NCI-H226 (cell line): ENCODE data around the gene ADSL.

ENCODE experiments used
- DNase-seq: peaks from one replicate; pipeline ENCODE4 v3.0.0-alpha.2; 2015

ADSL gene

DNA sequence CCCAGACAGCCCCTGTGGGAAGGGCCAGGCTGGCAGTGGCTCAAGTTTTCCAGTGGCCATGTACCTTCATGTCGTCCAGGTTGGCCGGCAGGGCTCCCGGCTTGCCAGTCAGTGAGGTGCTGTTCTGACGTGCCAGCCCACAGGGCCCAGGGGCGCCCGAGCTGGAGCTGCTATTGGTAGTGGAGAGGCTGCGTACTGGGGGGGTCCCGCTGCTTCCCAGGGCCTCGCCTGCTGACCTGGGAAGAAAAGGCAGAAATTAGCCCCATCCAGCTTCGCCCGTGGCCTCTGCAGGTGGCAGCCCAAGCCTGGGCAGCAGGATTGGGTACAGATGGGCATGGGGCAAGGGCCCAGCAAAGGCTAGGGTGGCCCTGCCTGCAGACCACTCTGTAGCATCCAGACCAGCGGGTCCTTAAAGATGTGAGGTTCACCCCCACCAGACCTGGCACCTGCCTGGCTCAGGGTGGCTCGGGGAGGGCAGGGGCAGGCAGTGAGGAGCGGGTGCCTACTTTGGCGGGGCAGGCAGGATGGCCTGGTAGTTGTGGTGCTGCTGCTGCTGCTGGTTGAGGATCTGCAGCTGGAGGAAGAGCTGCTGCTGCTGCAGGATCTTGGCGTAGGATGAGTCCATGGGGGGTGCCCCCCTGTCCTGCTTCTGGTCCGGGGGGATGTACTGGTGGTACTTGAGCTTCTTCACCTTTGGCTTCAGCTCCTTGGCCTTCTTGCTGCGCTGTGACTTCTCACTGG is 74.2 kb downstream of the ADSL start:
- DNase-seq, result no peak

DNA sequence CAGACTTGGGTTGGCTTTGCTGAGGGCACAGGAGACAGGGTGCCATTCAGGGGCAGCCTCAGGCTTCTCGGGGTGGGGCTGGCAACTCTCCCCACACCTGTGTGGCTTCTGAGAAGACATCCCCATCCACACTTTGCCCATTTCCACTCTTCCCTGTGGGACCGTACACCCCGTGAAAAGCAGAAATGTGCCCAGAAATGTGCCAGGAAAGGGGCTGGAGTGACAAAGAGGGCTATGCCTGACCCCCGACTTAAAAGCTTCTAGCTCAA is 74.7 kb downstream of the ADSL start:
- DNase-seq, result no peak

DNA sequence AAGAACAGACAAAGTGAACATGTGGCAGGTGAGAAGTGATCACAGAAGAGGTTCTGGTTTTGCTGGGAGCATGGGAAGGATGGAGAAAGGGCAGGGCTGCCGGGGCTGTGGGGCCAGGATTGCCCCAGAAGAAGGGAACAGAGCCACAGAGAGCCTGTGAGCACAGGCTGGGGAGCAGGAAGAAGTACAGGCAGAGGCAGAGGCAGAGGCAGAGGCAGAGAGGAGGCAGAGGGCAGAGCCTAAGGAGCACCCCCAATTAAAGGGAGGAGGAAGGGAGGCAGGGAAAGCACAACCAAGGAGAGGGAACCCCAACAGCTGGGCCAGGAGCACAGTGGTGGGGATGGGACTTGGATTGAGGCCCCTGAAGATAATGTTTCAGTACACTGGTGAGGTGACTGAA is 75.6 kb downstream of the ADSL start:
- no peak for DNase-seq

DNA sequence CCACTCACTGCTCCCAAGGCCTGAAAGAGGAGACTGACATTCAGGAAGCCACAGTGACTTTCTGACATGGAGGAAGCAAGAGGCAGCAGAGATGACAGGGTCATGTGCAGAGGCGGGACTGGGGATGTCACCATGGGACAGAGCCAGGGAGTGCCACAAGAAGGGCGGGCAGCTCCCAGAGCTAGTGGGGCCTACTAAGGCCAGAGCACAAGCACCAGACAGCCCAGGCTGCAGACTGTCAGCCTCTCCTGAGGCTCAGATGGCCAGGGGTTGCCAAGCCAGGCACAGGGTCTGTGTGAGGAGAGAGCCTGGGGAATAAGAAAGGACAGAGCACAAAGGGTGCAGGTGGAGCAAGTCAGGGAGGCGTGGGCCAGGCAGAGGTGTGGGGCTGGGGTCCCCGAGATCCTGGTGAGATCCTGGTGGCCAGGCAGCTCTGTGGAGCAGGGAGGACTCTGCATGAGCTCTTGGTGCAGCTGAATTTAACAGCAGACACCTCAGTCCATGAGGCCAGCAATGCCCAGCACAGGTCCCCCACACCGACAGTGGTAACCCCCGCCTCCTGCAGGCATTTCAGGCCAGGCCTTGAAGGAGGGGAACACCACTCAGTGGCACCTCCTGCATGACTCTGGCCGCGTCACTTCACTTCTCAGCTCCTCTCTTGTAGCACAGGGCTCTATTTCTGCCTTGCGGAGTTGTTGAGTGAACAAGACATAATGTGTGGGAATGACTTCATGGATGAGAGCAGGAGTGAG is 76.4 kb downstream of the ADSL start:
- DNase-seq, result no peak

DNA sequence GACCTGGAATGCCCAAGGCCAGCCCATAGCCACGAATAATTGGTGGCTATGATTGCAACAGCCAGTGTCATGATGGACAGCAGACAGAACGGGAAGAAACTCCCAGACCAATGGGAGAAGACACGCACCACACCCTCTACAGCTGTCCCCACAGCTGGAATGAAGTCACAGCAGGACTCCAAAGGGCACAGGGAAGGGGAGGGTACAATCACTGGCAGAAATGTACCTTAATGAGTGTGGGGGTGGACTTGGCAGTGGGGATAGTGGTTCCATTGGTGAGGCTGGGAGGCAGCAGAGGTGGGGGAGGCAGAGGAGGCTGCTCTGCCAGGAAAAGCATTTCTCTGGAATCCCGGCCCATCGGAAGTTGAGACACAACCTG is 77.0 kb downstream of the ADSL start:
- no peak for DNase-seq

DNA sequence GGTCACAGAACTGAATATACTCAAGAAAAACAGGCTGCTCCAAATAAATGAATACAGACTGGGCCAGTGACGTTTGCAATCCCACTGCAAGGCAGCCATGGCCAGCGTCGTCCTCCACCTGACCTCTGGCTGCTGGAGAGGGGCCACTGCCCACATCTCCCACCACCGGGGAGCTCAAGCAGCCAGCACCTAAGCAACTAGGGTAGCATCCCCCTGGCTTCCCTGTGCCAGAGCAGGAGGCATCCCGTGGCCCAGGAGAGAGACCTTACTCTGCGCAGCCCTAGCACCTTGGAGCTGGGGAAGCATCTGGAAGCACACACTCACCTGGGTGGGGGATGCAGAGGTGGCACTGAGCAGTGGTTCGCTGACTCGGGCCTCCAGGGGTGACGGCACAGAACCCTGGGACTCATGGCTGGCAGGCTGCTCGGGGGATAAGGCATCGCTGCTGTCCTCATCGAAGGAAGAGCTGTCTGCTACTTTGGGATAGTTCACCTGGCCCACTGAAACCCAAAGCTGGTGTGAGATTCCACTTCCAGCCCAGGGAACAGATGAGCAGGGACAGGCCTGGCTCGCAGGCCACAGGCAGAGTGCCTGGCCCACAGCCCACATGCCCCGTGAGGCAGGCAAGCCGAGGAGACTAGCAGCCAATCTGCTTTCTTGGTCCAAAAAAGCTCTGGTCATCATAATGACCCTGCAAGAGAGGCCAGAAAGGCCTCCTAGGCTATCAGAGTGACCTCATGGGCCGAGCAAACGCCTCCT is 77.8 kb downstream of the ADSL start:
- no peak for DNase-seq

DNA sequence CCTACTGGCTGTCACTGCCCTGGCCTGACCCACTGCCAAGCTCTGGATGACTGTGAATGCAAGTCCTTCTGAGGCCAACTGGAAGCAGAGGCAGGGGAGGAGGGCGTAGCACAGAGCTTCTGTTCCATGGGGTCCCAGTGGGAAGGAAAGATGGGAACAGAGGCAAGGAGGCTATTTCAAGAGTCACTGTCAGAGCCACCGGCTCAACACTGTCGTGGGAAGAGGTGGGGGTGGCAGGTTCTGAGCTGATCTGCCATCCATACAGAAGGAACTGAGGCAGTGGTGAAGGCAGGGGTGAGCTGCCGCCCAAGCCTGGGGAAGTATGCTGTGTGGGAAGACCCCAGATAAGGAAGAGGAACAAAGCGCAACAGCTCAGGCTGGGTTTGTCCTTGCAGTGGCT is 78.8 kb downstream of the ADSL start:
- no peak for DNase-seq

DNA sequence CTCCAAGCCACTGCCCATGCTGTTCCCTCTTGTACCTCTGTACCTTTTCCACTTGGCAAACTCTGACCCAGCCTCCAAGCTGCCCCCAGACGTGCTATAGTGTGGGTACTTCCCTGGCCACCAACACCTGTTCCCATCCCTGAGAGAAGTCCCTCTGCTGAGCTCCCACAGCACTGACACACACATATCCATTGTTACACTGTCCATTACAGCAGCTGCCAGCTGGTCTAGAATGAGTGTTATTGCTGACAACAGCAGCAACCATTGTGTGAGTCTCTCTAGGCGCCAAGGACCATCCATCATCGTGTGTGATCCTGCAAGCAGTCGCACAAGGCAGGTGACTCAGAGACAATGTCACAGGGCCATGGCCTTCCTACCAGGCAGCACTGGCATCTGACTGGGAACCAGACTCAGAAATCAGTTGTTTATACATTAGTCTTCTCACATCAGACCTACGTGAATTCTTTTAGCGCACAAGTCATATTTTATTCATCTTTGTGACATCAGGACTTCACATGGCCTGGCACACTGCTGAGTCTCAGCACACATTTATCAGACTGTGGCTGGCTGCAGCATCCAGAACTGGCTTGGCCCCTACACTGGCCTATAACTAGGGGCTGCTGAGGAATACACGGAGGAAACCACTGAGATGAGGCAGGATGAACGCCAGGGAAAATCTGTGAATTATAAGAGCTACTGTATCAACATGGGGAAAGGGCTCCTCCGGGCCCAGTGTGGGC is 80.5 kb downstream of the ADSL start:
- no peak for DNase-seq

DNA sequence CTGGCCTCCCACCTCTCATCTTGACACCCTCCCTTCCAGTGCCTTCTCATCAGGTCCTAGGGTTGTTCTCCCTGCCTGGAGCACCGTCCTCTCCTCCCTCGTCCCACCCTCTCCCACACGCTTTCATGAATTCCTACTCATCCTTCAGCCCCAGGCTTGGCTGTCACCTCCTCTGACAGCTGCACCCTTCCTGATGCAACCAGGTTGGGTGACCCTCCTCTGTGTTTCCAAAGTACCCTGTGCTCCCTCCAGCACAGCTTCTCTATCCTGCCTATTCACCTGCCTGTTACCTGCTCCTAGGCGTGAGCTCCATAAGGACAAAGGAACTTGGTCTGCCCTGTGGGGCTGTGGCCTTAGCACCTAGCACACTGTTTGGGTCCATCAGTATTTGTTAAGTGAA is 82.5 kb downstream of the ADSL start:
- DNase-seq, result no peak

DNA sequence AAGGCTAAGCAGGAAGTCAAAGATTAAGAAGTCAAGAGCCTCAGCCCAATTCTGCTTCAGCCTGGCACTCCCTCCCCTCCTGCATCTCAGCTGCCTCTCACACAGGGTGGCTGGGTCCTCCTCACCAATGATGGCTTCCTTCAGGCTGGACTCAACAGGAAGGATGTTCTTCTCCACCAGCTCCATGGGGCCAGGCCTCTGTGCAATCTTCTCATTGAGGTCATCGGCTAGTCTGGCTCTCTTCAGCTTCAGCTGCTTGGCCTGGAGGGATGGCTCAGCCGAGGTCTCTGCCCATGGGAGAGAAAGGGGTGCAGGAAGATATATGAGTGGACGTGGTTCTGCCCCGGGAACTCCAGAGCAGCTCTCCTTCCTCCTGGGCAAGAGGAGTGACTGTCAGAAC is 83.2 kb downstream of the ADSL start:
- DNase-seq, result no peak

DNA sequence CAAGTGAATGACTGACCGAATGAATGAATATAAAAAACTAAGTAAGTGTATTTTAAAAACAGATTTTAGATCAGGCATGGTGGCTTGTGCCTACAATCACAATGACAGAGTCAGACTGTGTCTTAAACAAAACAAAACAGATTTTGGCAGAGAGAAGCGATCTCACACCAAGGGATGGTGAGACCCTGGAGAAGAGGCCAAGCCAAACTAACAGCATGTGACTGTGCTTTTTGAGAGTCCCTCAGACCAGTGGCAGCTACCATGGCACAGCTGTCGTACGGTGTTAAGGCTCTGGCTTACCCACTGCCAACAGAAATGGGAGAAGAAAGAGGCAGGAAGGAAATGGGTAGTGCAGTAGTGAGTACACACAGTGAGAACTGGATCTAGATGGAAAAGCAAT is 84.7 kb downstream of the ADSL start:
- no peak for DNase-seq

DNA sequence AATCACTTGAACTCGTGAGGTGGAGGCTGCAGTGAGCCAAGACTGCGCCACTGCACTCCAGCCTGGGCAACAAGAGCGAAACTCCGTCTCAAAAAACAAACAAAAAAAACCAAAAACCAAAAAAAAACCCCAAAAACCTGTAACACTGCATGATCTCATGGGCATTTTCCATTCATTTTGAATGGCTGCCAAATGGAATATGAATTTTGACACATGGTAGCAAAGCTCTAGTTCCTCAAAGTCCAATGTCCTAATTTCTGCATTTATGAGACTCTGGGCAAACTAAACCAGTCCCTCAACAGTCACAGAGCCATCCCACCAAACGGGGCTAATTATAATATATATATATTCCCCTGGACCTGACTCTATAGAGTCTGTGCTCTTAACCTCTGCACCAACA is 85.9 kb downstream of the ADSL start:
- no peak for DNase-seq

DNA sequence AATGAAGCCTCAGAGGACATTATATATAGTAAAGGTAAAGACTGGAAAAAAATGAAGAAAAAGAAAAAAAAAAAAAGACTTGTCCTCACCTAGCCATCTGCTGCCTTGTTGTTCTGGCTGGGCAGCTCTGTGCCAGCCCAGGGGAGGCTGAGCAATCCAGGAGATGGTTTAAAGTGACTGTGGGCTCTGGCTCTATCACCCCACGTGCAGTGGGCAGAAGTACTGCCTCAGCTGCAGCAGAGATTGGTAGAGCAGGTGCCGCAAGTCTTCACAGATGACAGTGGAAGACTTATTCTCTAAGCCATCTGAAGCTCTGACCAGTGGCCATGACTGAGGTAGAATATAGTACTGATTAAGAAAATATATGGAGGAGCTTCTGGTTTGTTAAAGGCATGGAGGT is 86.3 kb downstream of the ADSL start:
- no peak for DNase-seq

DNA sequence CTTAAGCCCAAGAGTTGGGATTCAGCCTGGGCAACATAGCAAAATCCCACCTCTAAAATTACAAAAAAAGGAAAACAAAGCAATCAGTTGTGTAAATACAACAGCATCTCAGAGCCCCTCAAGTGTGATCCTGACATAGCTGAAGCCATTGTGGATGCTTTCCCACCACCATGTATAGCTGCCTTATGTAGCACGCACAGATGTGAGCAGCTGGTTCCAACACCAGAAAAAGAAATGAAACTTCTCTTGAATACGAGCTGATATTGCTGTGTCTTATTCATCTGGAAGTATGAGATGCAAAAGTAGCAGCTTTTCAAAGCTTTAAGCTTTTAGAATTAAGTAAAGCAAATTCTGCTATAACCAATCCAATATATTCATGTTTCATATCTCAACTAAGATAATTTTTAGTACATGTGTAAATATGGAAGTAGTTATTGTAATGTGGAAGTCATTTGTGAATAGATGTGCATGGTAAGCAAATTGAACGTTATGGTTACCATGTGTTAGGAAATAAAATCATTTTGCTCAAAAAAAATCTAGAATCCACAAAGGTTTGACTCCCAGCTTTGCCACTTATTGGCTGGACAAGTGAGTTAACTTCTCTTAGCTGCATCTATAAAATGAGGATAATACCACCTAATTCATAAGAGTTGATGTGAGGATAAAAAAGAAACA is 87.3 kb downstream of the ADSL start:
- no peak for DNase-seq

DNA sequence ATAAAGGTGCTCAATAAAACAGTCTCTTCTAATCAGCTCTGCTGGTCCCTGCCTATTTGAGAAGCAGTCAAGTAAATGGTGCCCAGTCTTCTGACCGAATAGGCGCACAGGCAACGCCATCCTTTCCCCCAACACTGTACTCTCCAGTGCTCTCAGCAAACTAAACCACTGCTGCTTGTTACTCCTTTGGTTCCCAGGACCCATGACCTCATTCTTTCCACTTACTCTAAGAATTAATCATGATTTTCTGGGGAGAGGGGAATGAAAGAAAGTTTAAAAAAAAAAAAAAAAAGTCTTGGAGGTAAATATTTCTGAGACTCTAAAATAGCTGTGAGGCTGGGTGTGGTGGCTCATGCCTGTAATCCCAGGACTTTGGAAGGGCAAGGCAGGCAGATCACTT is 87.8 kb downstream of the ADSL start:
- DNase-seq, result no peak

DNA sequence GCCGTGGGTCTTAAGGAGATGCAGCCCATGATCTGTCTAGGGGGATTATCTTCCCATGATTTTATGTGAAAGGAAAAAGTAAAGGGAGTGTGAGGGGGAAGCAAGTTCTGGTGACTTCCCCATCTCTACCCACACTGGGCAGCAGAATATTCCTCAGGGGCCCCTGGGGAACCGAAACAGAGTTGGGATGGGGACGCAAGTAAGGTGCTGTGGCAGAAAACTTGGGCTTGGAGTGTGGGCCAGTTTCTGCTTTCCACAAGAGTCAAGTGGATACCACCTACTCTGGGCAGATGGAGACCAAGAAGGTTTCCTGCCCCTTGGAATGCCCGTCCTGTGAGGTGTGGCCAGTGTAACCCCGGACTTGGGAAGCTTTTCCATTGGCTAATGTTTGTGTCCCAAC is 88.4 kb downstream of the ADSL start:
- no peak for DNase-seq

DNA sequence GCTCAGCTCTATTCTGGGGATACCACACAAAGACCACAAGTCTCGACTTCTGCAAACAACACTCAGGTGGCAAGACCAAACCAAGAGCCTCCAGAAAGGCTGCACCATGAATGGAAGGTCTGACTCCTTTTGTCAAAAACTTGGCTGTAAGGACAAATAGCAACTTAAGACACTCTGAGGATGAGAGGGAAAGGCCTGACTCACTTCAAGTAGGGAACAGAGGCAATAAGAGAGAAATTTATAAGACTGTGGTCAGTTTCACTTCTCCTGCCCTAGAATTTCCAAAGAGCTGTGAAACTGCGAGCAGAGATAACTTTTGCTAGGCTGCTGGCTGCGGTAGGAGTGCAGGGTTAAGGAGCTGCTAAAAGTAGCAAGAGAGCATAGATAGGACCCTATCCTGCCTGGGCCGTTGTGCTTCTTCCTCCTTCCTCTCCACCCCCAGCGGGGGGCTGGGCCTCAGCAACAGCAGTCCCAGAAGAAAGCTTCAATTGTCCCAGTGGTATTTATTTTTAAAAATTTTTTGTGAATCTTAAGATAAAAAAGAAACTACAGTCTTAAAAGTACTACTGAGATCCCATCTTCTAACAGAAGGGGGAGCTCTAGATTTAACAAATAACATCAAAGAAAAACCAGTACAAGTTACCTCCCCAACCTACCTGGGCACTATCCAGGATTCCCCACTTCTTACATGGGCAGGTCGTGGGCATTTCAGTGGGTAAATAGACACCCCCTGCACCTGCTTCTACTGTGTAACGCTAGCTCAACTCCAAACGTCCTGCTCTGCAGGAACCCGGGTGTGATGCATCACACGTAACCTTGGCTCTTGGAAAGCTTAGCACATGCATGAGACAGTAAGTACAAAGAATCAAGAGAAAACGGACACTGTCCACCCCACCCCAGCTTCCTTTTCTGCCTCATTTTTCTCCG is 90.5 kb downstream of the ADSL start:
- no peak for DNase-seq
